GM12892 (cell line): Measurements from ENCODE around the gene CLNK.

Experiments used
- POLR2A ChIP-seq: IDR thresholded peaks from 2 replicates; pipeline ENCODE4 v1.6.1; 2011; ENCODE audit warnings: low read depth, low read length, control low read depth
- POLR2AphosphoS5 ChIP-seq: IDR thresholded peaks from 2 replicates; pipeline ENCODE4 v1.6.1; 2011; ENCODE audit warnings: low read depth, low read length, control low read depth
- TAF1 ChIP-seq: IDR thresholded peaks from 2 replicates; pipeline ENCODE4 v1.6.1; 2011; ENCODE audit warnings: low read depth, mild to moderate bottlenecking, control low read depth, low read length, borderline replicate concordance

DNA sequence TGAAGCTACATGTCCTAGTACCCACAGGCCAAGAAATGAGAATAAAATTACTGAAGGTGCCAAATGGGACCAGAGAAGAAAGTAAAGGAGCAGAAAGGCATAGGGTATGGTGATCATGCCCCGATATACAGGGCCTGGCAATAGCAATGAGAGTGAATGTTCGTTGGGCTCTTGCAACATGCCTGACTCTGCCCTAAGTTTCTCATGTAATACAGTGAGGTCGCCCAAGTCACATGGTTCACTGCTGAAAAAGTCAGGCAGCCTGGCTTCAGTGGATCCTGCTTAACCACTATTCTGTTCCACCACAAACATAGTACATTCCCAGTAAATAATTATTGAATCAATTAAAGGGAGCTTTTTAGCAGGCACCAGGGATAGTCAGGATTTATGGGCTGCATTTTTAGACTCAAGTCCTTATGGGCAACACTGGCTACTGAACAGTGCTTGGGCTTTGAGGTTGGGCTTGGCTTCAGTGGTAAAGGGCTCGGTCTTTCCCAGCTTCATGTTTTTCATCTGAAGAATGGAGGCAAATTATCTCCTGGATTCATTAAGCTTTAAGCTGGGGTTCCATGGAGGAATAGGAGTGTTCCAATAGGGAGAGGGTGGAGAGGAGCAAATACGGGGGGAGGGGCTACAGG lies 160.3 kb downstream of the CLNK start:
- no peak for TF ChIP-seq TAF1
- TF ChIP-seq POLR2AphosphoS5, result no peak
- TF ChIP-seq POLR2A, result no peak
